Uterus (tissue), 4 donors: ENCODE measurements around the gene STAC2. TPM values are rescaled to one million over a fixed set of nuclear protein-coding genes. Genes with fewer than 3 reads are reported as not detected.

ENCODE experiments used
- DNase-seq, 2 donors: peaks; one replicate each; pipeline ENCODE4 v3.0.0-alpha.2; 2019 to 2020
- H3K27ac ChIP-seq, 2 donors: fragments of 200-600 bp; sonication (generic); 1 replicate in 1 of 2; 2 replicates in 1 of 2; pipeline ENCODE4 v1.5.1; 2016 to 2018
- H3K27me3 ChIP-seq, 2 donors: fragments of 200-600 bp; sonication (generic); one replicate each; pipeline ENCODE4 v1.5.1; 2018 to 2019; ENCODE audit warnings: control low read depth in 1 of 2
- H3K36me3 ChIP-seq, 2 donors: fragments of 200-600 bp; sonication (generic); one replicate each; pipeline ENCODE4 v1.5.1; 2019; ENCODE audit warnings: control low read depth in 1 of 2
- H3K4me1 ChIP-seq, 2 donors: fragments of 200-600 bp; sonication (generic); one replicate each; pipeline ENCODE4 v1.5.1; 2018 to 2019; ENCODE audit warnings: control low read depth in 1 of 2
- H3K4me3 ChIP-seq, 2 donors: fragments of 200-600 bp; sonication (generic); 1 replicate in 1 of 2; 2 replicates in 1 of 2; pipeline ENCODE4 v1.5.1; 2018 to 2019; ENCODE audit warnings: mild to moderate bottlenecking in 1 of 2
- H3K9me3 ChIP-seq, 2 donors: fragments of 200-600 bp; sonication (generic); one replicate each; pipeline ENCODE4 v1.5.1; 2019; ENCODE audit warnings: control low read depth in 1 of 2
- POLR2A ChIP-seq, 2 donors: fragments of 450-650 bp; IDR thresholded peaks; one replicate each; pipeline ENCODE4 v1.6.1; 2016; ENCODE audit warnings: antibody characterized with exemption in 2 of 2, mild to moderate bottlenecking in 1 of 2, moderate library complexity in 1 of 2
- intact Hi-C: fragments of 100-400 bp; cut with DNase I; formaldehyde crosslinking; loops from one replicate; pipeline ENCODE4 v1.15.1; 2023; ENCODE audit warnings: low total_unique reads
- total RNA-seq, 4 donors: library from RNA; depleted of rRNA in 3 of 4; stranded (reverse); fragments of >200 nt in 3 of 4; gene quantifications; one replicate each; pipeline versions ENCODE4 v1.1.0 to v1.2.4, GENCODE V29; 2014 to 2023
- TF ChIP-seq, protein P1 (sequence below), 4 experiments: fragments of 200-600 bp in 2 of 4; fragments of 450-650 bp in 2 of 4; sonication (generic) in 2 of 4; IDR thresholded peaks; one replicate each; pipeline ENCODE4 v1.5.1; 2016 to 2019; ENCODE audit warnings: antibody characterized with exemption in 4 of 4, mild to moderate bottlenecking in 2 of 4, moderate library complexity in 1 of 4
- donor health status: DM: yes; HTN: yes; CAD: no.

The STAC2 gene
- total RNA-seq, 4 donors from 2014 or later: 0.59 to 14.4 (median 1.1) TPM

DNA sequence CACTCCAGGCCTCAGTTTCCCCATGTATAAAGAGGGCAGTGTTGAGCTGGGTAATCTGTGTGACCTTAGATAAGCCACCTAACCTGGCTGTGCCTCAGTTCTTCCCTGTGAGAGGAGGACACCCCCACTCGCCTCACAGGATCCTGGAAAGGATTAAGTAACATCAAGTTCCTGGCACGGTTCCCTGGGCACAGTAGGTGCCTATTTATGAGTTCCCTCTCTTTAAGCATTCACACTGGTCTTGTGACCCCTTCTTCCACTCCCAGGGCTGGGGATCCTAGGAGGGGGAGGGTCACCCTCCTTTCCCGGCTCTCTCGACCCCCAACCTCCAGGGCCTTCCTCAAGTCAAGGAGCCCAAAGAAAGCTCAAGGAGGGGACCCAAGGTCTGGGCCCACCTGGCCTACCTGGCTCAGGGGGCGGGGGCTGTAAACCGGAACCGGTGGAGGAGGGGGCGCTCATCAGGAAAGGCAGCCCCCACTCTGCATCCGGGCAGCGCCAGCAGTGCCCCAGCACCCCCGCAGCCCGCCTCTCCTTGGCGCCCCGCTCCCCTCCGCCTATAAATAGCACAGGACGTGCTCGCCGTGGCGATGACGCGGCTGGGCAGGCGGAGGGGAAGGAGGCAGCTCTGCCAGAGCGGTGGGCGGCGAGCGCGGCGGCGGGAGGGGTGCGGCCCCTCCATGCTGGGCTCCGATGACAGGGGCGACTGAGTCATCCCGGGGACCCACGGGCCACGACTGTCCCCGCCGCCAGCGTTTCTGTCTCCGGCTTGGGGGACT, 16.2 kb downstream of the STAC2 start:
- peak overlapping the region; percentile 28 to 34 for H3K4me3 ChIP-seq
- H3K4me1 ChIP-seq: no peaks in the 10 kb centered on the region
- no peaks in the 10 kb centered on the region for H3K9me3 ChIP-seq
- H3K36me3 ChIP-seq: no peaks in the 10 kb centered on the region
- H3K27me3 ChIP-seq: no peaks in the 10 kb centered on the region
- peak overlapping the region; percentile 24 to 33 for H3K27ac ChIP-seq
- TF ChIP-seq POLR2A (IDR thresholded peaks at IDR 0.05): peak; percentile 22 to 41
- TF ChIP-seq, protein P1, sequence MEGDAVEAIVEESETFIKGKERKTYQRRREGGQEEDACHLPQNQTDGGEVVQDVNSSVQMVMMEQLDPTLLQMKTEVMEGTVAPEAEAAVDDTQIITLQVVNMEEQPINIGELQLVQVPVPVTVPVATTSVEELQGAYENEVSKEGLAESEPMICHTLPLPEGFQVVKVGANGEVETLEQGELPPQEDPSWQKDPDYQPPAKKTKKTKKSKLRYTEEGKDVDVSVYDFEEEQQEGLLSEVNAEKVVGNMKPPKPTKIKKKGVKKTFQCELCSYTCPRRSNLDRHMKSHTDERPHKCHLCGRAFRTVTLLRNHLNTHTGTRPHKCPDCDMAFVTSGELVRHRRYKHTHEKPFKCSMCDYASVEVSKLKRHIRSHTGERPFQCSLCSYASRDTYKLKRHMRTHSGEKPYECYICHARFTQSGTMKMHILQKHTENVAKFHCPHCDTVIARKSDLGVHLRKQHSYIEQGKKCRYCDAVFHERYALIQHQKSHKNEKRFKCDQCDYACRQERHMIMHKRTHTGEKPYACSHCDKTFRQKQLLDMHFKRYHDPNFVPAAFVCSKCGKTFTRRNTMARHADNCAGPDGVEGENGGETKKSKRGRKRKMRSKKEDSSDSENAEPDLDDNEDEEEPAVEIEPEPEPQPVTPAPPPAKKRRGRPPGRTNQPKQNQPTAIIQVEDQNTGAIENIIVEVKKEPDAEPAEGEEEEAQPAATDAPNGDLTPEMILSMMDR (IDR thresholded peaks at IDR 0.05): peak in 1 of 4 experiments; percentile 3
- intact Hi-C loops: no loop called here
- DNase-seq: peak; percentile 79

DNA sequence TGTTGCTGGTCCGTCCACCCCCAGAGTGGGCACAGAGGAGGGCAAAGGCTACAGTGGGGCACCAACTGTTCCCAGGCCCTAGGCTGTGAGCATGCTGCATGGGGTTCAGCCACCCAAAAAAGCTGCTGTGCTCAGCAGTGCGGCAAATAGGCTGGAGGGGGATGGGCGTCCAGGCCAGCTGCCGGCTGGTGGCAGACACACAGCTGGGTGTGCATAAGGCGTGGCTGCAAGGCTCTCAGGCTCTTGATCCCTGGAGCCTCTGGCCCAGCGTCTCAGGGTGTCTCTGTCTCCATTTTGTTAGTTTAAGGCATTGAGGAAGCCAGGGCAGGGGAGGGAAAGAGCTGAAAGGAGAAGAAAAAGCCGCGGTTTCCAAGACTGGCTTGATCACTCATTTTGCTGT, 16.9 kb downstream of the STAC2 start:
- intact Hi-C loops: no loop called here
- TF ChIP-seq POLR2A (IDR thresholded peaks at IDR 0.05): no peak
- TF ChIP-seq, protein P1 (IDR thresholded peaks at IDR 0.05): no peak
- Histone ChIP-seq H3K4me3 (no peak overlapping the region), H3K9me3 (no peaks in the 10 kb centered on the region), H3K36me3 (no peaks in the 10 kb centered on the region), H3K4me1 (no peaks in the 10 kb centered on the region), H3K27me3 (no peaks in the 10 kb centered on the region), H3K27ac (no peak overlapping the region)
- DNase-seq: no peak

DNA sequence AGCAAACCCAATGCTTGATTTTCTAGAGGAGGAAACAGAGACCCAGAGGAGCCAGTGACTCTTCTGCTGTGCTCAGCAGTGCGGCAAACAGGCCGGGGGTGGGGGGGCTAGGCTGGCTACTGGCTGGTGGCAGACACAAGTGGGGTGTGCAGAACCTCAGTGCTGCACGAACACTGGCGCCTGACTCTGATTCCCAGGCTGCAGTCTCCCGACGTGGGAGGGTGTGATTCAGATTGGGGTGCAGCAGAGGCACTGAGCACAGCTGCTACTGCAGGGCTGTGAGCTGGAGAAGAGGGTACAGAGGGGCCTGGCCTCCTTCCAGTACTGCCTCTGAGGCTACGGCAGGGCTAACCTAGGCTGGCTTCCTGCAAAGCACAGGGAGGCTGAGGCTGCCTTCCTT, 17.6 kb downstream of the STAC2 start:
- no peak for DNase-seq
- no peaks in the 10 kb centered on the region for H3K4me1 ChIP-seq
- H3K36me3 ChIP-seq: no peaks in the 10 kb centered on the region
- intact Hi-C loops: no loop called here
- no peak overlapping the region for H3K4me3 ChIP-seq
- H3K27ac ChIP-seq: no peak overlapping the region
- no peaks in the 10 kb centered on the region for H3K27me3 ChIP-seq
- H3K9me3 ChIP-seq: no peaks in the 10 kb centered on the region
- TF ChIP-seq, protein P1 (IDR thresholded peaks at IDR 0.05): no peak
- no peak for TF ChIP-seq POLR2A (IDR thresholded peaks at IDR 0.05)

DNA sequence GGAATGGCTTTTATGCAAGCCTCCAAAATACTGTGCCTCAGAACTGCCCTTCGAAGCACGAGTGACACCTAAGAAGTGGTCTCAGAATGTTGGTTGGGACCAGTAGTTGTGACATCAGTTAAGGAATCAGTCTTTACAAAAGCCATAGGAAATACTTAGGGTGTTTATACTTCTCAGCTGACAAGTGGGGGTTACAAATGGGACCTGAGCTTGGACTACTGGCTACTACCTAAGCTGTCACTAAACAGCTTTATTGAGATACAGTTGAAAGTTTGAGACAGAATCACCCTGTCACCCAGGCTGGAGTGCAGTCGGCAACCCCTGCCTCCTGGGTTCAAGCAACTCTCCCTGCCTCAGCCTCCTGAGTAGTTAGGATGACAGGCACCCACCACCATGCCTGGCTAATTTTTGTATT, 20.6 kb downstream of the STAC2 start:
- Histone ChIP-seq H3K9me3 (no peaks in the 10 kb centered on the region), H3K36me3 (no peaks in the 10 kb centered on the region), H3K4me3 (no peak overlapping the region), H3K27ac (no peak overlapping the region), H3K27me3 (no peaks in the 10 kb centered on the region), H3K4me1 (peaks cover 13 to 16% of the 10 kb centered on the region in 2 donors)
- intact Hi-C loops: no loop called here
- TF ChIP-seq POLR2A (IDR thresholded peaks at IDR 0.05): no peak
- TF ChIP-seq, protein P1 (IDR thresholded peaks at IDR 0.05): no peak
- DNase-seq: no peak

DNA sequence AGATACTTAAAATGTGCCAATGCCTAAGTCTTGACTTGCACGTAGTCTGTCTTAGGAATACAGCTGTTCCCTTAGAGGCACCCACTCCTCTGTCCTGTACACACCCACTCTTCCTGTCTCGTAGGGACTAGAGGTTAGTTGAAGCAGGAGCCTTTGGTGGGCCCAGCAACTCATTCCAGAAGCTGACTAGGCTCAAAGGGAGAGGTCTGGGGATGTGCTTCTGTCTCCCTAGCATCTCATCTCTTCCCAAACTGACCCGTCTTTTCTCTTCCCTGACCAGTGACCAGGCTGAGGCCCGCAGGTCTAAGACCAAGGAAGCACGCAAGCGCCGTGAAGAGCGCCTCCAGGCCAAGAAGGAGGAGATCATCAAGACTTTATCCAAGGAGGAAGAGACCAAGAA, 21.5 kb downstream of the STAC2 start:
- TF ChIP-seq, protein P1 (IDR thresholded peaks at IDR 0.05): no peak
- no peak for TF ChIP-seq POLR2A (IDR thresholded peaks at IDR 0.05)
- DNase-seq: no peak
- no peaks in the 10 kb centered on the region for H3K9me3 ChIP-seq
- intact Hi-C loops: no loop called here
- no peaks in the 10 kb centered on the region for H3K36me3 ChIP-seq
- no peak overlapping the region for H3K4me3 ChIP-seq
- no peak overlapping the region for H3K27ac ChIP-seq
- H3K27me3 ChIP-seq: no peaks in the 10 kb centered on the region
- H3K4me1 ChIP-seq: peaks cover 13 to 16% of the 10 kb centered on the region in 2 donors
